Lung (tissue), 12 donors: Measurements from ENCODE around the gene RER1. TPM values are rescaled to one million over a fixed set of nuclear protein-coding genes. Genes with fewer than 3 reads are reported as not detected.

Experiments used
- ATAC-seq: fragments of 200-7000 bp; cut with Tn5 transposase; one replicate; pipeline ENCODE4 v1.9.1; 2020; ENCODE audit warnings: moderate number of reproducible peaks; ENCODE audit not compliant: insufficient read depth, low FRiP score
- DNase-seq, 3 donors: peaks; one replicate each; pipeline ENCODE4 v3.0.0-alpha.2; 2013 to 2017
- H3K27ac ChIP-seq, 2 donors: one replicate each; pipeline ENCODE4 v1.5.1; 2013; ENCODE audit warnings: mild to moderate bottlenecking in 2 of 2, moderate library complexity in 2 of 2, control low read depth in 1 of 2, inconsistent platforms in 1 of 2, low read depth in 1 of 2, low read length in 1 of 2
- H3K27me3 ChIP-seq, 3 donors: one replicate each; pipeline ENCODE4 v1.5.1; 2013; ENCODE audit warnings: low read length in 2 of 3; ENCODE audit not compliant: control insufficient read depth in 3 of 3, insufficient read depth in 3 of 3
- H3K36me3 ChIP-seq, 4 donors: one replicate each; pipeline ENCODE4 v1.5.1; 2013; ENCODE audit warnings: low read length in 4 of 4, mild to moderate bottlenecking in 1 of 4, moderate library complexity in 1 of 4; ENCODE audit not compliant: control insufficient read depth in 4 of 4, insufficient read depth in 4 of 4
- H3K4me1 ChIP-seq, 5 donors: one replicate each; pipeline ENCODE4 v1.5.1; 2013; ENCODE audit warnings: low read length in 5 of 5, mild to moderate bottlenecking in 2 of 5, moderate library complexity in 1 of 5; ENCODE audit not compliant: control insufficient read depth in 5 of 5, insufficient read depth in 5 of 5
- H3K4me3 ChIP-seq: one replicate; pipeline ENCODE4 v1.5.1; 2013; ENCODE audit warnings: mild to moderate bottlenecking, control low read depth, moderate library complexity
- H3K9ac ChIP-seq, 2 donors: one replicate each; pipeline ENCODE4 v1.5.1; 2013; ENCODE audit warnings: low read length in 2 of 2, control low read depth in 1 of 2; ENCODE audit not compliant: insufficient read depth in 1 of 2
- H3K9me3 ChIP-seq, 4 donors: one replicate each; pipeline ENCODE4 v1.5.1; 2013; ENCODE audit warnings: low read length in 3 of 4, mild to moderate bottlenecking in 1 of 4, moderate library complexity in 1 of 4; ENCODE audit not compliant: control insufficient read depth in 4 of 4, insufficient read depth in 3 of 4
- WGBS, 2 donors: extraction: QIAGEN DNeasy Blood & Tissue Kit; methylation state at CpG; one replicate each; pipeline ENCODE4 v1.1.7; 2013; 5-methylcytosine and 5-hydroxymethylcytosine counted together
- polyA plus RNA-seq, 2 donors: library from polyadenylated mRNA; stranded (reverse); fragments of 200-250 nt; gene quantifications; one replicate each; pipeline ENCODE4 v1.2.1, GENCODE V29; 2013
- total RNA-seq, 2 donors: library from RNA; depleted of rRNA in 1 of 2; stranded (reverse); fragments of >200 nt in 1 of 2; gene quantifications; one replicate each; pipeline ENCODE4 v1.2.1, GENCODE V29; 2014 to 2021
- TF ChIP-seq, protein P1 (sequence below): IDR thresholded peaks from 2 replicates; pipeline ENCODE4 v1.5.1; 2012; ENCODE audit warnings: mild to moderate bottlenecking; ENCODE audit errors: control extremely low read depth, extremely low read depth
- donor health status: control.
- donor health status: control.
- donor health status: Bipolar disorder and iron deficiency.
- donor health status: healthy.
- donor health status: DM: yes; HTN: yes; CAD: no.

The RER1 gene
- total and polyA plus RNA-seq, 4 donors, result 71.7 to 134 (median 87.9) TPM

DNA sequence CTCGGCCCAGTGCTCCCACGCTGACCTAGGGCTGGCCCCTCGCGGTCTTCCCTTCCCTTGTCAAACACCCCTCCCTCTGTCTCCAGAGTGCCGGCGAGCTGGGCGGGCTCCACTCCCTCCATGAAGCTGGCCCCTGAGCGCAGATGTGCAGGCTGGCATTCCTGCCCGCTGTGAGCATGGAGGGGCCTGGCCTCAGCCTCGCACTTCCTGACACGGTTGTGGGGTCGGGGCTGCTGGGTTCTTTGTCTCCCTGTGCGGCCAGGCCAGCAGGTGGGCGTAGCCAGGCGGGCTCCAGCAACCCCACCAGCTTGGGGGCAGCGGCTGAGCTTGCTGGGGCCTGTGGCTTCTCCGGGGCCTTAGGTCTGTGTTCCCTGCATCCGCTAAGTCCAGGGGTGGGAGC lies 34.9 kb downstream of the RER1 start:
- H3K9me3 ChIP-seq, result peaks cover 0 to 17% (median 2%) of the 10 kb centered on the region in 4 donors
- H3K4me1 ChIP-seq, result peaks cover 0 to 21% (median 0%) of the 10 kb centered on the region in 5 donors
- no peak overlapping the region for H3K27ac ChIP-seq
- peaks cover 0 to 3% (median 0%) of the 10 kb centered on the region in 3 donors for H3K27me3 ChIP-seq
- no peaks in the 10 kb centered on the region for H3K36me3 ChIP-seq
- DNase-seq, result no peak
- ATAC-seq, result no peak
- TF ChIP-seq, protein P1, sequence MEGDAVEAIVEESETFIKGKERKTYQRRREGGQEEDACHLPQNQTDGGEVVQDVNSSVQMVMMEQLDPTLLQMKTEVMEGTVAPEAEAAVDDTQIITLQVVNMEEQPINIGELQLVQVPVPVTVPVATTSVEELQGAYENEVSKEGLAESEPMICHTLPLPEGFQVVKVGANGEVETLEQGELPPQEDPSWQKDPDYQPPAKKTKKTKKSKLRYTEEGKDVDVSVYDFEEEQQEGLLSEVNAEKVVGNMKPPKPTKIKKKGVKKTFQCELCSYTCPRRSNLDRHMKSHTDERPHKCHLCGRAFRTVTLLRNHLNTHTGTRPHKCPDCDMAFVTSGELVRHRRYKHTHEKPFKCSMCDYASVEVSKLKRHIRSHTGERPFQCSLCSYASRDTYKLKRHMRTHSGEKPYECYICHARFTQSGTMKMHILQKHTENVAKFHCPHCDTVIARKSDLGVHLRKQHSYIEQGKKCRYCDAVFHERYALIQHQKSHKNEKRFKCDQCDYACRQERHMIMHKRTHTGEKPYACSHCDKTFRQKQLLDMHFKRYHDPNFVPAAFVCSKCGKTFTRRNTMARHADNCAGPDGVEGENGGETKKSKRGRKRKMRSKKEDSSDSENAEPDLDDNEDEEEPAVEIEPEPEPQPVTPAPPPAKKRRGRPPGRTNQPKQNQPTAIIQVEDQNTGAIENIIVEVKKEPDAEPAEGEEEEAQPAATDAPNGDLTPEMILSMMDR, result no peak
- 68 to 80% methylated on average over 17 to 18 of the region's 18 CpGs for whole genome bisulfite sequencing, 2 donors
- no peak overlapping the region for H3K9ac ChIP-seq
- no peak overlapping the region for H3K4me3 ChIP-seq

- no peak for ATAC-seq
- Histone ChIP-seq H3K27ac (no peak overlapping the region), H3K27me3 (peaks cover 0 to 3% (median 0%) of the 10 kb centered on the region in 3 donors), H3K36me3 (no peaks in the 10 kb centered on the region), H3K9ac (no peak overlapping the region), H3K4me1 (peaks cover 0 to 25% (median 0%) of the 10 kb centered on the region in 5 donors), H3K9me3 (peaks cover 0 to 17% (median 2%) of the 10 kb centered on the region in 4 donors), H3K4me3 (no peak overlapping the region)
- 80 to 94% methylated on average over 12 to 18 of the region's 18 CpGs for WGBS, 2 donors
- TF ChIP-seq, protein P1, result no peak
- DNase-seq, result no peak
These were observed 35.4 kb downstream of the RER1 start for GRCh38 chr1:2427051-2427450.

DNA sequence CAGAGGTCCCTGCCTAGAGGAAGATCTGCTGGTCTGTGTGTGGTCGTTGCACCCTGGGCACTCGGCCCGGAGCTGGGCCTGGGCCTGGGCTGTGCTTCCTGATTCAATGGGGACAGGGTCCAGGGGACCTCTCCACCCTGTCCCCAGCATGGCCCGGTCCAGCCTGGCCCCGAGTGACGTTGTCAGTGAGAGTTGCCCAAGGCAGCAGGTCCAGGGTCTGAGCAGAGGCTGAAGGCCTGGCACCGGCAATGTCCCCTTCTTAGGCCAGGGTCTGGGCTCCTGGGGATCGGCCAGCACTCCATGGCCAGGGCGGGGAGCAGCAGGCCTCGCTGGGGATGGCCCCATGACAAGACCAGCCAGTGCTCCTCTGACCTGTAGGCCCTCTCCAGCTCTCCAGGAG lies 36.3 kb downstream of the RER1 start:
- Histone ChIP-seq H3K27me3 (peaks cover 0 to 4% (median 0%) of the 10 kb centered on the region in 3 donors), H3K36me3 (no peaks in the 10 kb centered on the region), H3K4me3 (no peak overlapping the region), H3K27ac (no peak overlapping the region), H3K9me3 (peaks cover 0 to 17% (median 2%) of the 10 kb centered on the region in 4 donors), H3K9ac (no peak overlapping the region), H3K4me1 (peaks cover 0 to 25% (median 0%) of the 10 kb centered on the region in 5 donors)
- no peak for ATAC-seq
- 77 to 85% methylated on average over 10 of the region's 10 CpGs for WGBS, 2 donors
- TF ChIP-seq, protein P1, result no peak
- DNase-seq, result no peak

DNA sequence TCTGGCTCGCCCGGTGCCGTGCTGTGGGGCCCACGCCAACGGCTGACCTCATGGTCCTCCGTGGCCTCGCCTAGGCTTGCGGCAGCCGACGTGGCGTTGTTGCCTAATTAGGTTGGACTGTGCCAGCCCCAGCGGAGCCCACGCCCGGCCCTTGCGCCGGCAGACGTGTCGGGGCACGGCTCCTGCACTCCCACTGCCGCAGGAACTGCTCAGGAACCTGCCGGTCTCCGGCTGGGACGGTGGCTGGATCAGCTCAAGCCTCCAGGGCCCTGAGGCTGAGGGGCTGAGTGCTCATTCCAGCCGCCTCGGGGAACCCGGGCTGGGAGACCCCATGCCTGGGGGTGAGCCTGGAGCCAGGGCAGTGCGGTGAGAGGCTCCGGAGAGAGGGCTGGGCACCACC lies 36.8 kb downstream of the RER1 start:
- H3K9ac ChIP-seq, result no peak overlapping the region

More for the DNA sequence above, 36.8 kb downstream of the RER1 start:
- Histone ChIP-seq H3K36me3 (no peaks in the 10 kb centered on the region), H3K4me3 (no peak overlapping the region), H3K4me1 (peaks cover 0 to 25% (median 0%) of the 10 kb centered on the region in 5 donors), H3K9me3 (peaks cover 0 to 13% (median under 1%) of the 10 kb centered on the region in 4 donors), H3K27me3 (peaks cover 0 to 9% (median 0%) of the 10 kb centered on the region in 3 donors), H3K27ac (no peak overlapping the region)
- TF ChIP-seq, protein P1, result no peak
- 89 to 90% methylated on average over 27 to 28 of the region's 28 CpGs for WGBS, 2 donors
- ATAC-seq, result no peak
- no peak for DNase-seq
